Effector memory CD4-positive, alpha-beta T cell (primary cell): Measurements from ENCODE around the gene NAIP.
"Not testable (repeated sequence)": the region's sequence is repeated elsewhere in the genome, so short reads cannot be mapped to it uniquely, and the experiment has no call there.

Experiments used
- DNase-seq, 3 donors: peaks; one replicate each; pipeline ENCODE4 v3.0.0-alpha.2; 2020
- H3K27ac ChIP-seq: 2 replicates; pipeline ENCODE4 v1.7.0; 2013; ENCODE audit warnings: mild to moderate bottlenecking, low read length, moderate library complexity; ENCODE audit not compliant: insufficient read depth, poor library complexity, severe bottlenecking
- H3K27me3 ChIP-seq: replicated peaks from 2 replicates; pipeline ENCODE4 v1.7.0; 2013; ENCODE audit warnings: mild to moderate bottlenecking, low read length; ENCODE audit not compliant: insufficient read depth, control insufficient read depth, poor library complexity, severe bottlenecking
- H3K36me3 ChIP-seq: 2 replicates; pipeline ENCODE4 v1.7.0; 2013; ENCODE audit warnings: mild to moderate bottlenecking, low read length, moderate library complexity; ENCODE audit not compliant: control insufficient read depth, insufficient read depth
- H3K4me1 ChIP-seq: 2 replicates; pipeline ENCODE4 v1.7.0; 2013; ENCODE audit warnings: low read length, mild to moderate bottlenecking; ENCODE audit not compliant: control insufficient read depth, insufficient read depth, poor library complexity, severe bottlenecking
- H3K4me3 ChIP-seq: 2 replicates; pipeline ENCODE4 v1.7.0; 2013; ENCODE audit warnings: low read length, low read depth, mild to moderate bottlenecking; ENCODE audit not compliant: insufficient read depth, poor library complexity, severe bottlenecking
- H3K9me3 ChIP-seq: 2 replicates; pipeline ENCODE4 v1.7.0; 2013; ENCODE audit warnings: mild to moderate bottlenecking, low read length, moderate library complexity; ENCODE audit not compliant: control insufficient read depth
- total RNA-seq, 3 donors: gene quantifications; one replicate each; lab custom pipeline; 2026; lab: John Stamatoyannopoulos, UW

NAIP gene, protein sequence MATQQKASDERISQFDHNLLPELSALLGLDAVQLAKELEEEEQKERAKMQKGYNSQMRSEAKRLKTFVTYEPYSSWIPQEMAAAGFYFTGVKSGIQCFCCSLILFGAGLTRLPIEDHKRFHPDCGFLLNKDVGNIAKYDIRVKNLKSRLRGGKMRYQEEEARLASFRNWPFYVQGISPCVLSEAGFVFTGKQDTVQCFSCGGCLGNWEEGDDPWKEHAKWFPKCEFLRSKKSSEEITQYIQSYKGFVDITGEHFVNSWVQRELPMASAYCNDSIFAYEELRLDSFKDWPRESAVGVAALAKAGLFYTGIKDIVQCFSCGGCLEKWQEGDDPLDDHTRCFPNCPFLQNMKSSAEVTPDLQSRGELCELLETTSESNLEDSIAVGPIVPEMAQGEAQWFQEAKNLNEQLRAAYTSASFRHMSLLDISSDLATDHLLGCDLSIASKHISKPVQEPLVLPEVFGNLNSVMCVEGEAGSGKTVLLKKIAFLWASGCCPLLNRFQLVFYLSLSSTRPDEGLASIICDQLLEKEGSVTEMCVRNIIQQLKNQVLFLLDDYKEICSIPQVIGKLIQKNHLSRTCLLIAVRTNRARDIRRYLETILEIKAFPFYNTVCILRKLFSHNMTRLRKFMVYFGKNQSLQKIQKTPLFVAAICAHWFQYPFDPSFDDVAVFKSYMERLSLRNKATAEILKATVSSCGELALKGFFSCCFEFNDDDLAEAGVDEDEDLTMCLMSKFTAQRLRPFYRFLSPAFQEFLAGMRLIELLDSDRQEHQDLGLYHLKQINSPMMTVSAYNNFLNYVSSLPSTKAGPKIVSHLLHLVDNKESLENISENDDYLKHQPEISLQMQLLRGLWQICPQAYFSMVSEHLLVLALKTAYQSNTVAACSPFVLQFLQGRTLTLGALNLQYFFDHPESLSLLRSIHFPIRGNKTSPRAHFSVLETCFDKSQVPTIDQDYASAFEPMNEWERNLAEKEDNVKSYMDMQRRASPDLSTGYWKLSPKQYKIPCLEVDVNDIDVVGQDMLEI (N-terminal part only)
- 0.39 to 1.1 (median 0.69) reads per million in 3 donors for total RNA-seq

- not testable (repeated sequence) for H3K27ac ChIP-seq, H3K36me3 ChIP-seq, DNase-seq, H3K27me3 ChIP-seq, H3K4me3 ChIP-seq, H3K9me3 ChIP-seq, H3K4me1 ChIP-seq
Measured at GRCh38 chr5:71025289-71025953, at the start of gene NAIP. TSS of gene NAIP (minus strand) at chr5:71025339. CDS start at chr5:71012915, 12,424 bp downstream.

DNA sequence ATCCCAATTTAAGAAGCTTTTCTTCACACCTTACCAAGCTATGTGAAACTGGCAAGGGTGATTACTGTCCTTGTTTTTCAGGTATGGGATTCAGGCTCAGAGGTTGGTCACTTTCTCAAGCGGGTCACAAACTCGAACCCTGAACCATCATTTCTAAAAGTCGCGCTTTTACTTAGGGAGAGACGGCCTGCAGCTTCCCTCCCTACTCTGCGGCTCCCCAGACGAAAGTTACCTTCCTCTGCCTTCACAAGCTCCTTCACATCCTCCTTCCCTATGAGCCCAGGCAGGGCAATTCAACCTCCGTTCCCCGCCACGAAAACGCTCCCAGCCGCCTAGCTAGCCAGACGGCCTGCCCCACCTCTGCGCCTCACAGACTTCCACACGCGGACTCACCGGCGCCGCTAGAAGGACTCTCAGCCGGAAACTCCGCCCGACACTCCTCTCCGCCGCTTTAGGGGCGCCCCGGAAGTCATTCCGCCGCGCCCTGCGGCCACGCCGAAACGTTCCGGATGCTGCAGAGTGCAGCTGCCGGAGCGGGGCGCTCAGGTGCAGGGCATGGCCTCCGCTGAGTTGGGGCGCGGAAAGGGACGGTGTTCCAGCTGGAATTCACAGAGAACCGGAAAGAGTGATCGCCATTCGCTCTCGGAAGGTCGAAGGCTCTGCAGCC, 42.3 kb upstream of the NAIP start, which contains the start of gene GTF2H2:
Gene GTF2H2 (minus strand): TSS at position 415 of the 667 bp plus-strand sequence. CDS start 4,913 bp downstream, outside the sequence.
- not testable (repeated sequence) for H3K27ac ChIP-seq, H3K36me3 ChIP-seq, H3K4me3 ChIP-seq, DNase-seq, H3K4me1 ChIP-seq, H3K27me3 ChIP-seq, H3K9me3 ChIP-seq

- H3K4me1 ChIP-seq, H3K27me3 ChIP-seq, H3K36me3 ChIP-seq, DNase-seq, H3K9me3 ChIP-seq, H3K27ac ChIP-seq, H3K4me3 ChIP-seq: not testable (repeated sequence)
Measured at GRCh38 chr5:71061322-71061721, 36.2 kb upstream of the NAIP start.

GRCh38 chr5:71059426-71059825, 34.3 kb upstream of the NAIP start:
- not testable (repeated sequence) for H3K36me3 ChIP-seq, H3K4me3 ChIP-seq, H3K27ac ChIP-seq, H3K9me3 ChIP-seq, DNase-seq, H3K4me1 ChIP-seq, H3K27me3 ChIP-seq

GRCh38 chr5:71044808-71045207, 19.7 kb upstream of the NAIP start:
- not testable (repeated sequence) for DNase-seq, H3K36me3 ChIP-seq, H3K27me3 ChIP-seq, H3K4me3 ChIP-seq, H3K4me1 ChIP-seq, H3K9me3 ChIP-seq, H3K27ac ChIP-seq

DNA sequence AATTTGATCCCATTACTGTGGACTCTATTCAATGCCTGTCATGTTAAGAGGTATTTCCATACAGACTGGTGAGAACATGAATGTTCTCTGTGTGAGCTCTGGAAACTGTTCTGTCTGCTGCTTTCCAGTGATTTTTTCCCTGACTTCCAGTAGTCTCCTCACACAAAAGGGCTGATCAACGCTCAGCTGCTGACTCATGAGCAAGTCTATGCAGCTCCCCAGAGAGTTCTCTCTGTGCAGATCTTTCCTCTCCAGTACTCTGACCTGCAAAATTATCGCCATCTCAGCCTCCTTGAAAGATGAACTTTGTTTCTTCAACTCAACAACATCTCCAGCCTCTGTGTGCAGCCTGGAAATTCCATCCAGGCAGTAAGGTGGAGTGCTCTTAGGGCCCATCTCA, 19.0 kb upstream of the NAIP start:
- not testable (repeated sequence) for H3K9me3 ChIP-seq, H3K36me3 ChIP-seq, H3K4me3 ChIP-seq, DNase-seq, H3K27me3 ChIP-seq, H3K27ac ChIP-seq, H3K4me1 ChIP-seq

- not testable (repeated sequence) for H3K9me3 ChIP-seq, H3K4me3 ChIP-seq, H3K36me3 ChIP-seq, DNase-seq, H3K4me1 ChIP-seq, H3K27me3 ChIP-seq, H3K27ac ChIP-seq
Measured at GRCh38 chr5:71031046-71031776, 6.1 kb upstream of the NAIP start.

GRCh38 chr5:71020643-71021042, 4.5 kb downstream of the NAIP start:
- not testable (repeated sequence) for H3K9me3 ChIP-seq, H3K4me1 ChIP-seq, H3K27ac ChIP-seq, H3K27me3 ChIP-seq, H3K4me3 ChIP-seq, DNase-seq, H3K36me3 ChIP-seq
